BJ (cell line): ENCODE results near the gene AVL9. TPM values are rescaled to one million over a fixed set of nuclear protein-coding genes. Genes with fewer than 3 reads are reported as not detected.

Source experiments
- CTCF ChIA-PET: fragments of 350-600 bp; formaldehyde crosslinking; extraction: SDS; loops from one replicate; lab custom pipeline; 2021; ENCODE audit warnings: antibody characterized with exemption, inconsistent platforms; lab: Yijun Ruan, JAX
- POLR2A ChIA-PET: fragments of 300-600 bp; sonication (Branson Sonifier 250); formaldehyde crosslinking; extraction: SDS; loops from one replicate; lab custom pipeline; 2021; ENCODE audit warnings: antibody characterized with exemption; lab: Charles Lee
- DNase-seq: peaks from one replicate; pipeline ENCODE4 v3.0.0-alpha.2; 2011; ENCODE audit warnings: low read depth
- H3K27me3 ChIP-seq: 2 replicates; pipeline ENCODE4 v1.6.0; 2011; ENCODE audit warnings: low read length; ENCODE audit not compliant: control insufficient read depth, insufficient read depth
- H3K36me3 ChIP-seq: 2 replicates; pipeline ENCODE4 v1.5.1; 2011; ENCODE audit warnings: low read length; ENCODE audit not compliant: control insufficient read depth, insufficient read depth
- H3K4me3 ChIP-seq: 2 replicates; pipeline ENCODE4 v1.5.1; 2011; ENCODE audit warnings: low read depth, mild to moderate bottlenecking, control low read depth, low read length
- polyA plus RNA-seq: library from polyadenylated mRNA; depleted of rRNA; stranded (reverse); fragments of >200 nt; gene quantifications from 2 replicates; pipeline ENCODE4 v1.2.3, GENCODE V29; 2011
- TF ChIP-seq, protein P1 (sequence below): IDR thresholded peaks from 2 replicates; pipeline ENCODE4 v1.5.1; 2011; ENCODE audit warnings: low read depth, mild to moderate bottlenecking, control low read depth, inconsistent platforms, low read length, moderate library complexity; ENCODE audit not compliant: insufficient read depth

Gene AVL9
- polyA plus RNA-seq, 1 experiment = 12.0 TPM

DNA sequence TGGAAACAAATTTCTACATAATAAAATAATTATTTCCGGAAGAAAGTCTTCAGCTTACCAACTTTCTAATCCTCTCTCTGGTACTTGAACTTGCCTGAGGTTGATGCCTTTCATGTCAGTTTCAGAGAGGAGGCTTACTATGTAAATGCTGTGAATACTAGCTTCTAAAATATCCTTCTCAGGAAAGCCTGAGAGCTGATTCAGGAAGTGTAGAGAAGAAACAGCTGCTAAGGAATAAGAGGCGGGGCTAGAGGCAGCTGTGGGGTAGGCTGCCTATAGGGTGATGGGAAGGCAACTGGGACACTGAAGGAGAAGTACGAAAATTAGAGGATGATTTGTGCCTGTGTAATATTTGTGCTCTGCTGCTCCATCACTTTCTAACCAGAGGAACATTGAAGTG is 69.3 kb downstream of the AVL9 start:
- TF ChIP-seq, protein P1, sequence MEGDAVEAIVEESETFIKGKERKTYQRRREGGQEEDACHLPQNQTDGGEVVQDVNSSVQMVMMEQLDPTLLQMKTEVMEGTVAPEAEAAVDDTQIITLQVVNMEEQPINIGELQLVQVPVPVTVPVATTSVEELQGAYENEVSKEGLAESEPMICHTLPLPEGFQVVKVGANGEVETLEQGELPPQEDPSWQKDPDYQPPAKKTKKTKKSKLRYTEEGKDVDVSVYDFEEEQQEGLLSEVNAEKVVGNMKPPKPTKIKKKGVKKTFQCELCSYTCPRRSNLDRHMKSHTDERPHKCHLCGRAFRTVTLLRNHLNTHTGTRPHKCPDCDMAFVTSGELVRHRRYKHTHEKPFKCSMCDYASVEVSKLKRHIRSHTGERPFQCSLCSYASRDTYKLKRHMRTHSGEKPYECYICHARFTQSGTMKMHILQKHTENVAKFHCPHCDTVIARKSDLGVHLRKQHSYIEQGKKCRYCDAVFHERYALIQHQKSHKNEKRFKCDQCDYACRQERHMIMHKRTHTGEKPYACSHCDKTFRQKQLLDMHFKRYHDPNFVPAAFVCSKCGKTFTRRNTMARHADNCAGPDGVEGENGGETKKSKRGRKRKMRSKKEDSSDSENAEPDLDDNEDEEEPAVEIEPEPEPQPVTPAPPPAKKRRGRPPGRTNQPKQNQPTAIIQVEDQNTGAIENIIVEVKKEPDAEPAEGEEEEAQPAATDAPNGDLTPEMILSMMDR = no peak
- no peak for DNase-seq
- Histone ChIP-seq H3K36me3 (peaks cover 4% of the 10 kb centered on the region), H3K27me3 (no peaks in the 10 kb centered on the region), H3K4me3 (no peak overlapping the region)
- POLR2A ChIA-PET = no interaction called here
- CTCF ChIA-PET = no interaction called here

DNA sequence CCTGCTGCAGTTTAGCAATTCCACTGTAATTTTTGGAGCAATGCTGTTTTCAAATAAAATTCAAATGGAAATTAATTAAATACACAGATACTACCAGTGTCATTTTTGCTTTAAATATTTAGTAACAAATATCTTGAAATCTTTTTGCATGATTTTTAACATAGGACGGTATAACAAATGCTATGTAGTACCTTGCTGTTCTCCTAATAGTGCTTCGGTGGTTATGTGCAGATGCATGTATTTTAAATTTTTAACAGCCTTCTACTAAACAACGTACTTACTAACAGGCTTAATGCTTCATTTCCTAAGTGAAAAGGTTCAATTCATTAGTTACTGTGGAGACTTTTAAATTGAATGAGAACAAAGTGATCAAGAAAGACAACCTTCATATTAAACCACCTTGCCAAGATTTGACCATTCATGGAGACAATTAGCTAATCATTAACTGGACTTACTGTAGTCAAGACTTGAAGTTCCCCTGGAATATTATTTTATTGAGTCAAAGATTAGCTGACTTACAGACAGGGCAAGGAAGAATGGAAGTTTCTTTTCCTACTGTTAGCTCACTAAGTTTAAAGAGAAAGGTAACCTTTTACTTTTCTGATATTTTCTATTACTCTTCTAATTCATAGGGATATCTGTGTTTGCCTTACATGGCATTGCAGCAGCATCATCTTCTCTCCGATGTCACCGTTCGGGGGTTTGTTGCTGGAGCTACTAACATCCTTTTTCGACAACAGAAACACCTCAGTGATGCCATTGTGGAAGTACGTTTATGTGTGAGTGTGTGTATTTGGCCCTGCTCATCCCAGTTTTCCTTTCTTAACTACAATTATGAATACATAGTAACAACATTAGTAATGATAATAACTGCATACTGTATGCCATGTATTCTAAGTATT is 74.3 kb downstream of the AVL9 start:
- no peak for DNase-seq
- ChIA-PET POLR2A (no interaction called here), CTCF (no interaction called here)
- Histone ChIP-seq H3K27me3 (no peaks in the 10 kb centered on the region), H3K36me3 (peaks cover 2% of the 10 kb centered on the region; the same call in 1 of the 2 replicates), H3K4me3 (no peak overlapping the region)
- TF ChIP-seq, protein P1 = no peak

DNA sequence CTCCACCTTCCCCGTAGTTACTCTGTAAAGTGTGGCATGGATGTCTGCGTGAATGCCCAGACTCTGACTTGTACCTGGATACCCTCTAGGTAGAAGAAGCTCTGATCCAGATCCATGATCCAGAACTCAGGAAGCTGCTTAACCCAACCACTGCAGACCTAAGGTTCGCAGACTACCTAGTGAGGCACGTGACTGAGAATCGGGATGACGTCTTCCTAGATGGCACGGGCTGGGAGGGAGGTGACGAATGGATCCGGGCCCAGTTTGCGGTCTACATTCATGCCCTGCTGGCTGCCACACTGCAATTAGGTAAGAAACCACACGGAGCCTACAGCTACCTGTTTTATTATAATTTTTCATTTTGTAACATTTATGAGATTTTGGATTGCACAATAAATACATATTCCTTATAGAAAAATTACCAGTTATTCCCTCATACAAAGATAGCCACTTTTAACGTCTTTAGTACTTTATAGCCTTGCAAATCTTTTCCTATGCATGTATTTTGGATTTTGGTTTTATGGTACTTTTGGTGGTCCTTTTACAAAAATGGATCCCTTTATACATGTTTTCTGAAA is 77.9 kb downstream of the AVL9 start:
- TF ChIP-seq, protein P1 = no peak
- H3K36me3 ChIP-seq = peaks cover 3% of the 10 kb centered on the region; the same call in 1 of the 2 replicates
- no peak for DNase-seq
- H3K27me3 ChIP-seq = no peaks in the 10 kb centered on the region
- H3K4me3 ChIP-seq = no peak overlapping the region
- POLR2A ChIA-PET = no interaction called here
- CTCF ChIA-PET = no interaction called here

DNA sequence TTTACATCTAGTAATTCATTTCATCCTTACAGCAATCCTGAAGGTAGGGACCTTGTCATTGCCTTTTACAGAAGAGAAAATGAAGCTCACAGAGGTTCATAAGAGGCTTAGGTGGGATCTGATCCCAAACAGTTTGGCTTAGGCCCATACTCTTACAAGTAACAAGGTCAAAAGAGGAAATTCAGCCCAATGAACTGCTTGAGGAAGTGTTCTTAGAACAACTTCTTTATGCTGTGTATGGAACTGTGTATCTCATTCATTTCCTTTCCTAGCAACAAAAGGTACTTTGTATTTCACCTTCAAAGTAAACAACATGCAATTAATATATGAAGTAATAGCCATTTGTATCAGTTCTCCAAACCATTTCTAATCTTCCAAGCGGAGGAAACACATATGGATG is 79.3 kb downstream of the AVL9 start:
- Histone ChIP-seq H3K36me3 (peaks cover 3% of the 10 kb centered on the region; the same call in 1 of the 2 replicates), H3K4me3 (no peak overlapping the region), H3K27me3 (no peaks in the 10 kb centered on the region)
- TF ChIP-seq, protein P1 = no peak
- no peak for DNase-seq
- POLR2A ChIA-PET = no interaction called here
- CTCF ChIA-PET = interaction anchor here (0.7 to 0.8 kb wide), 2 partner anchors 9 to 14 kb away, joined by 3 read pairs; no protein-coding TSS in a partner anchor

DNA sequence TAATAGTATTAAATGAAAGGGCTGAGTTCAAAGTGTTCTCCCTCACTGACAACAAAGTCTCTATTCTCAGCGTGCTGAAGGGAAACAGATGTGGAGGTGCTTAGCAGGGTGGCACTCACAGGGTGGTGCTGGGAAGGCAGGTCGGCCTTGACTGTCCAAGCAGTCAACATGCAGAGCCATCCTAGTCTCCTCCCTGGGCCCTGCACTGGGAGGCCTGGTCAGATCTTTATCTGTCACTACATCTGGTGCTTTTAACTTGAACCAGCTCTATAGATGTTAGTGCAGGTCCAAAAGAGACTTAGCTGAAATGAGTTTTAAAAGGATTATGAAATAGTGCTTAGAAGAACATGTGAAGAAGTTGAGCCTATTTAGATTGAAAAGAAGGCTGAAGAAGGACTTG is 82.1 kb downstream of the AVL9 start:
- H3K36me3 ChIP-seq = peaks cover 6% of the 10 kb centered on the region; the same call in 1 of the 2 replicates
- CTCF ChIA-PET = no interaction called here

More for the DNA sequence above, 82.1 kb downstream of the AVL9 start:
- no peak for DNase-seq
- TF ChIP-seq, protein P1 = no peak
- no peaks in the 10 kb centered on the region for H3K27me3 ChIP-seq
- POLR2A ChIA-PET = no interaction called here
- H3K4me3 ChIP-seq = no peak overlapping the region
